KOPT-K1 (cell line): ENCODE results near the gene HIKESHI.
"Not testable (repeated sequence)": the region's sequence is repeated elsewhere in the genome, so short reads cannot be mapped to it uniquely, and the experiment has no call there.

Source experiments
- H3K27ac ChIP-seq: fragments of 200-600 bp; sonication (generic); 2 replicates; pipeline ENCODE4 v1.5.1; 2016; ENCODE audit warnings: antibody characterized with exemption, mild to moderate bottlenecking, low read depth, low read length; ENCODE audit not compliant: poor library complexity, severe bottlenecking
- H3K36me3 ChIP-seq: fragments of 200-600 bp; sonication (generic); 2 replicates; pipeline ENCODE4 v1.5.1; 2017; ENCODE audit warnings: antibody characterized with exemption, mild to moderate bottlenecking, low read length, moderate library complexity; ENCODE audit not compliant: insufficient read depth
- H3K9me3 ChIP-seq: fragments of 200-600 bp; sonication (generic); 2 replicates; pipeline ENCODE4 v1.5.1; 2017; ENCODE audit warnings: antibody characterized with exemption, low read length, mild to moderate bottlenecking; ENCODE audit not compliant: insufficient read depth, poor library complexity, severe bottlenecking

Gene HIKESHI

DNA sequence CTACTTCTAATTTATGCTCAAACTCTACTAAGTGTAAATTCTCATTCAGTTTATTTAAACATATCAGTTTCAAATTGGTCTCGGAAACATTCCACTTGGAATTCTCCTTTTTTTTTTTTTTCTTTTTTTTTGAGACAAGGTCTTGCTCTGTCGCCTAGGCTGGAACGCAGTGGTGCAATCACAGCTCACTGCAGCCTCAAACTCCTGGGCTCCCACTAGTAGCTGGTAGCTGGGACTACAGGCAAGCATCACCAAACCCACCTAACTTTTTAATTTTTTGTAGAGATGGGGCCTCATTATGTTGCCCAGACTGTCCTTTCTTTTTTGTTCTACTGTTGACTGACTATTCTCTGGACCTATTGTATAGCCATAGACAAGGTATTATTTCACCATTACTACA is 39.3 kb downstream of the HIKESHI start:
- peaks cover 38% of the 10 kb centered on the region for H3K36me3 ChIP-seq
- H3K9me3 ChIP-seq = no peaks in the 10 kb centered on the region
- H3K27ac ChIP-seq = no peak overlapping the region

DNA sequence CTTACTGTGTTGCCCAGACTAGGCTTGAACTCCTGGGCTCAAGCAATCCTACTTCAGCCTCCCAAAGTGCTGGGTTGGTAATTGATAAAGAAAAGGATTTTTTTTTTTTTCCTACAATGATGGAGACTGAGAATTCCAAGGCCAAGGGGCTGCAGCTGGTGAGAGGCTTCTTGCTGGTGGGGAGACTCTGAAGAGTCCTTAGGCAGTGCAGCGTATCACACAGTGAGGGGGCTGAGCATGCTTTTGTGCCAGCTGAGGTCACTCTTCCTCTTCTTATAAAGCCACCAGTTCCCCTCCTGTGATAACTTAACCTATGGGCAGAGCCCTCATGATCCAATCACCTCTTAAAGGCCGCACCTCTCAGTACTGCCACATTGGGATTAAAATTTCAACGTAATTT is 44.5 kb downstream of the HIKESHI start:
- Histone ChIP-seq H3K36me3 (peaks cover 19% of the 10 kb centered on the region), H3K9me3 (no peaks in the 10 kb centered on the region), H3K27ac (no peak overlapping the region)

DNA sequence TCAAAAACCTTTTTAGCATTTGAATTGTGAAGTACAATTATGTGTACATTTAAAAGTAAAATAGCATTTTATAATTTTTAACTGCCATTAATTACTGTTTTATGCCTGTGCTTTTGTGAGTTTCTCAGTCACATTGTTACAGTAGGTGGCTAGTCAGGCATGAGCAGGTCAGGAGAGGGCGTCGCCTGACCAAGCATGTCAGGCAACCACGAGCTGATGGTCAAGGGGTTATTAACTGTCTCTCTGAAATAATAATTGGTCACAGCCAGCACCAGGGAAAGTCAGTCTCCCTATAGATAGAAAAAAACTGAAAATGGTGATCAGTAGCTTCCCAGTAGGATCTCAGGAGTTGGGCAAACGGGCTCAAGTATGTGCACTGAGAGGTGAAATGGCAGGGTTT is 53.2 kb downstream of the HIKESHI start:
- H3K27ac ChIP-seq = no peak overlapping the region
- no peaks in the 10 kb centered on the region for H3K9me3 ChIP-seq
- H3K36me3 ChIP-seq = no peaks in the 10 kb centered on the region

DNA sequence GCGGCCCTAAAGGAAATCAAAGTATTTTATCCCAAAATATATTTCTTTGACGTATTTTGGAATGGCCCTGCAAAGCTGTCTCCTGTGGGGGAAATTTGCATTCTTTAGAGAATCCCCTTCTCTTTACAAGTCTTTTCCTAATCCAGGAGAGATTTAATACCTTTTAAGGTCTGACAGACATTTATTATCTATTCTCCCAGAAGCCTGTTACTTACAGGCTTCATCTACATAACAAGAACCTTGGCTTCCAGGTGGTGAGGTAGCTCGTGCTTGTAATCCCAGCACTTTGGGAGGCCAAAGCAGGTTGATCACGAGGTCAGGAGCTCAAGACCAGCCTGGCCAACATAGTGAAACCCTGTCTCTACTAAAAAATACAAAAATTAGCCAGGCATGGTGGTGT is 55.4 kb downstream of the HIKESHI start:
- H3K36me3 ChIP-seq, H3K9me3 ChIP-seq, H3K27ac ChIP-seq: not testable (repeated sequence)

DNA sequence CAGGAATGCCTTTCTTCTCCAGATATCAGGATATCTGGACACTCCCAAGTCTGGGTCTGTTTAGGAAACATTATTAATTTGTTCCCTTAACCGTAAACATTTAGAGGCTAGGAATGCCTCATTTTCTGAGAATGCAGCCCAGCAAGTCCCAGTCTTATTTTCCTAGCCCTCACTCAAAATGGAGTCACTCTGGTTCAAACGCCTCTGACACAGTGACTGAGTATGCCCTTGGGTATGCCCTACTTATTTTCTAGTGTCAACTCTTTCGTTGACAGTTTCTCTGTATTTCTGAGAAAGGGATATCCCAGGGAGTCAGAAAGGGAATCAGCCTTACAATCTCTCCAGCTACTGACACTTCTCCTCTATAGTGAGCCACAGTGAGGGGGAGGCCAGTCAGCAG is 56.7 kb downstream of the HIKESHI start:
- no peak overlapping the region for H3K27ac ChIP-seq
- H3K9me3 ChIP-seq = peaks cover 3% of the 10 kb centered on the region
- H3K36me3 ChIP-seq = no peaks in the 10 kb centered on the region

DNA sequence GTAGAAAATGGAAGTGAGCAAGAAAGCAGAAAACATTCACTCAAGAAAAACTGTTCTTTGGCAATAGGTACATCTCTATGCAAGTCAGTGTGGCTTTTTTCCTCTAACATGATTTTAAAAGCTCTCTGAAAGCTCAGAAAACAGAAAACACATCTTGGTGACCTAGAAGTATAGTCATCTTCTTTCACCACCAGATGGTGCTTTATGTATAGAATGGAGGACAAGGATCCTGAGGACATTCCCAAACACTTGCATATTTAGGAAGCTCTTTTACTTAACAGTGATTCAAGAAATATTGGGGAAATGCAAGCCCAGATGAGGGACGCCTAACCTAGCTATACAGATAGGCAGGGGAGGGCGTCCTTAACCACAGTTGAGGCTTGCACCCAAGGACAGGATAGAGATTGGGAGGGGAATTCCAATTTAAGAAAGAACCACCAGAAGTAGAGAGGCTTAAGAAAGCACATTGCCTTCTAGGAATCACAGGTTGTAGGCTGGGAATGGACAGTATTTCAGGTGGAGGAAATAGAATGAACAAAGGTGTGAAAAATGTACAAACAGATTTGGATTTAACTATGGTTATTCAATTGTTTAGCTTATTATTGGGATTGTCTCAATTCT is 58.8 kb downstream of the HIKESHI start:
- no peak overlapping the region for H3K27ac ChIP-seq

DNA sequence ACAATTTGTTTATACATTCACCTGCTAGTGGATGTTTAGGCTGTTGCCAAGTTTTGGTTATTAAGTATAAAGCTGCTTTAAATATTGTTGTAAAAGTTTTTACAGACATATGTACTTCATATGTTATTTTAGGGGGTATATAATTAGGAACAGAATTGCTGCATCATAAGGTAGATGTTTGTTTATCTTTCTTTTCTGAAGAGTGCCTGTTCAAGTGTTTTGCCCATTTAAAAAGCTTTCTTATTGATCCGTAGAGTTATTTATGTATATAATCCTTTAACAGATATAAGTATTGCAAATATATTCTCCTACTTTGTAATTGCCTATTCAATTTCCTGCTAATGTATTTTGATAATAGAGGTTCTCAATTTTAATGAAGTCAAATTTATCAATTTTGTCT is 61.4 kb downstream of the HIKESHI start:
- Histone ChIP-seq H3K27ac (no peak overlapping the region), H3K9me3 (peaks cover 8% of the 10 kb centered on the region), H3K36me3 (no peaks in the 10 kb centered on the region)

More for the DNA sequence above, 58.8 kb downstream of the HIKESHI start:
- Histone ChIP-seq H3K9me3 (peaks cover 8% of the 10 kb centered on the region), H3K36me3 (no peaks in the 10 kb centered on the region)

DNA sequence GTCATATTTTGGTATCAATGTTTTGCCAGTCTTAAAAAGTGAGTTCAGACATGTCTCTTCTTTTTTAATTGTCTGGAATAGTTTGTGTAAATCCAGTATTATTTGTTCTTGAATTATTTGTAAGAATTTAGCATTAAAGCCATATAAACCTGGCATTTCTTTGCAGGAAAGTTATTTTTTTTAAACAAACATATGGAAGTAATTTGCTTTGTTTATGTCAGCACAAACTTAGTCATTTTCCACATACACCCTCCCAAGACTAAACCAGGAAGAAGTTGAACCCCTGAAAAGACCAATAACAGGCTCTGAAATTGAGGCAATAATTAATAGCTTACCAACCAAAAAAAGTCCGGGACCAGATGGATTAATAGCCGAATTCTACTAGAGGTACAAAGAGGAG is 63.5 kb downstream of the HIKESHI start:
- H3K9me3 ChIP-seq = peaks cover 8% of the 10 kb centered on the region
- H3K27ac ChIP-seq = no peak overlapping the region

DNA sequence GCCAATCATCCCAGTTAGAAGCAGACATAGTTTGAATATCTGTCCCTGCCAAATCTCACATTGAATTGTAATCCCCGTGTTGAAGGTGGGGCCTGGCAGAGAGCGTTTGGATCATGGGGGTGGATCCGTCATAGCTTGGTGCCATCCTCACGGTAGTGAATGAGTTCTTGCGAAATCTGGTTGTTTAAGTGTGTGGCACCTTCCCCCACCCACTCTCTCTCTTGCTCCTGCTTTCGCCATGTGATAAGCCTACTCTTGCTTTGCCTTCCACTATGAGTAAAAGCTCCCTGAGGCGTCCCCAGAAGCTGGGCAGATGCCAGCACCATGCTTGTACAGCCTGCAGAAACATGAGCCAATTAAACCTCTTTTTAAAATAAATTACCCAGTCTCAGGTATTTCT is 67.6 kb downstream of the HIKESHI start:
- H3K9me3 ChIP-seq = no peaks in the 10 kb centered on the region
- no peaks in the 10 kb centered on the region for H3K36me3 ChIP-seq
- no peak overlapping the region for H3K27ac ChIP-seq

More for the DNA sequence above, 63.5 kb downstream of the HIKESHI start:
- no peaks in the 10 kb centered on the region for H3K36me3 ChIP-seq

DNA sequence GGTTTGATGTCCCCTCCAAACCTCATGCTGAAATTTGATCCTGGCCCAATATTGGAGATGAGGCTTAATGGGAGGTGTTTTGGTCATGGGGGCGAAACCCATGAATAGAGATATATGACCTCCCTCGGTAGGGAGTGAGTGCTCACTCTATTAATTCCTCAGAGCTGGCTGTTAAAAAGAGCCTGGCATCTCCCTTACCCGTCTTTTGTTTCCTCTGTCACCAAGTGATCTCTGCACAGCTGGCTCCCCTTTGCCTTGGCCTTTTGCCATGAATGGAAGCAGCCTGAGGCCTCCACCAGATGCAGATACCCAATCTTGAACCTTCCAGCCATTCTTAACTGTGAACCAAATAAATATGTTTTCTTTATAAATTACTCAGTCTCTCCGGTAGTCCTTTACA is 68.1 kb downstream of the HIKESHI start:
- H3K36me3 ChIP-seq = no peaks in the 10 kb centered on the region
- no peak overlapping the region for H3K27ac ChIP-seq
- no peaks in the 10 kb centered on the region for H3K9me3 ChIP-seq

DNA sequence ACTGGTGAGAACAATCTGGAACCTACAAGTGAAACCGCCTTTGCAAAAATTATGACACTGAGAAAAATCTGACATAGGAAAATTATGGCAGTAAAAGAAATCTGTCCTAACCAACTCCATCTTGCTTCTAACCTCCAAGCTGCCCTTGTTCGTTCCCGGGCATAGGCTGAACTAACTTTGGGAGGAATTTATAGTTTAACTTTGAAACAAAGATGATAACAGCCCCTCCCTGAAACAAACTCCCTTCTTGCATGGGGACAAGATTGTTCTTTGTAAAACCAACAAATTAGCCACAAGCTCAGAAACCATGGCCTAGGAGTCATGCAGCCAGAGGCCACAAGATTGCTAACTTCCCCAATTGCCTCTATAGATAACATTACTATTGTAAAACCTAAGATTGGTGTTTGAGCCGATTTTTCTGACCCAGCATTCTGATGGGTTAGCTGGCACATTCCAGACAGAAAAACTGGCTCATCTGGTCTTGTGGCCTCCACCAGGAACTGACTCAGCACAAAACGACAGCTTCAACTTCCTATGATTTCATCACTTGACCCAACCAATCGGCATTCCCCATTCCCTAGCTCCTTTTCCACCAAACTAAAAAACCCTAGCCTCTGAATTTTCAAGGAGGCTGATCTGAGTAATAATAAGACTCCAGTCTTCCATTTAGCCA is 69.0 kb downstream of the HIKESHI start:
- H3K9me3 ChIP-seq = no peaks in the 10 kb centered on the region
- no peaks in the 10 kb centered on the region for H3K36me3 ChIP-seq
- H3K27ac ChIP-seq = no peak overlapping the region

DNA sequence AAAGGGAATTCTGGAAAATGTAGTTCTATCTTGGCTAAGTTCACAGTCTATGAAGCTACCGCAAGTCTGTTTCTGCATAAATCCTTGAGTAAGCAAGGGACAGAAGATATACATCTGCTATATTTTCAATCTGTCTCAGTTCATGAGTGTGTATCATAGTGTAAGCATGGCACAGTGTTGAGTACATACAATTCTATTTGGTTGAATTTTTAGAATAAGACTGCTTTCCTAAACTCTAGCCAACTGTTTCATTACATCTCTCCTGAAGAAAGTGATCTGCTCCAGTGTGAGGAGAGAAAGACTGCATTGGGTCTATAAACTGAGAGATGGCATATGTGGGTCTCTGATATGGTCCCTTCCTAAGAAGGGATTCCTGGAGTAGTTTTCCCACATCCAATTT is 70.0 kb downstream of the HIKESHI start:
- Histone ChIP-seq H3K9me3 (no peaks in the 10 kb centered on the region), H3K27ac (no peak overlapping the region), H3K36me3 (no peaks in the 10 kb centered on the region)

DNA sequence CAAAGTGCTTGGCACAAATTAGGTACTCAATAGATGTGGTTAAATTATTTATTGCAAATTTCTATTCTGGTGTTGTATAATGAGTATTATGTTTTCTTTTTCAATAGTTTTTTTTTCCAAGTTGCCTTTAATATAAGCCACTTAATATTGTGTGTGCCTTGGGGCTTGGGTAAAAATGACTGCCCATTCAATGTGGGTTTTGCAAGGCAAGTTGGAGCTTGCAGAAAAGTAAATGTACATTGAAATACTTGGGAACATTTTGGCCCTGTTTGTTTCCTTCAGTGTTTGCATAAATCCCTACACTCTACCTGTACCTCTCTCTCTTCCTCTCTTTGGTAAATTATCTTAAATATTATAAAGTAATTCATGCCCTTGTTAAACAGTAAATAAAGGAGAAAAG is 70.5 kb downstream of the HIKESHI start:
- Histone ChIP-seq H3K9me3 (no peaks in the 10 kb centered on the region), H3K36me3 (no peaks in the 10 kb centered on the region), H3K27ac (no peak overlapping the region)

DNA sequence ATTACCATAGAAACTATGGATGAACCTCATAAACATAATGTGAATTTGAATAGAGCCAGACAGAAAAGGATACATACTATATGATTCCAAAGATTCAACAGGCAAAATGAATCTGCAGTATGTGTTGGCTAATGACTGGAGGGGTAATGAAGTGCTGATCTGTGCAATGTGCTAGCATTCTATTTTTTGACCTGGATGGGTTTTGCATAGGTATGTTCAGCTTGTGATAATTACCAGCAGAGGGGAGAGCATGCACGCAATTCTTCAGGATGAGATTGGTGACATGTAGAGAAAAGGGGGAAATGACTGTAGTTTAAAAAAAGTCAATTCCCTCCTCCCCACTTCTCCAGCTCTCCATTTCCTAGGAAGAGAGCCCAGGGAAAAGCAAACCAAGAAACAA is 72.0 kb downstream of the HIKESHI start:
- Histone ChIP-seq H3K27ac (no peak overlapping the region), H3K36me3 (no peaks in the 10 kb centered on the region), H3K9me3 (no peaks in the 10 kb centered on the region)

DNA sequence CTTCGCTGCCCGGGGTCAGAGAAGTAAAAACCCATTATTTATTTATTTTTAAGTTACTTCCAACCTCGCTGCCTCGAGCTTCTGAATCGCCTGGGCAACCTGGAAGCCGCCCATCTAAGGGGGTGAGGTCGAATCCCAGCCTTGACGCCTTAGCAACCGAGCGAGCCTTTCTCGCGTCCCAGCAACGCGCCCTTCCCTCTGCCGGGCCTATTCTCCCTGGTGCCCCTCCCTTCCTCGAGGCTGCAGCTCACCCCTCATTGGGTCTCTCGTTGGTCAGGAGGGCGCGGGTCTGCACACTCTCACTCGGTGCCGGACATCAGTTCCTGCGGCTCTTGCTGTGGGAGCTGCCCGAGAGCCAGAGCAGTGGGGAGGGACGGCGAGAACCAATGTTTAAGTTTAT is 72.5 kb downstream of the HIKESHI start, which contains the start of gene CCDC81:
TSS of gene CCDC81 (plus strand) at position 302 of the 400 bp plus-strand sequence. CDS start 277 bp downstream, outside the sequence.
- Histone ChIP-seq H3K36me3 (no peaks in the 10 kb centered on the region), H3K9me3 (no peaks in the 10 kb centered on the region), H3K27ac (no peak within 1 kb of the TSS)

DNA sequence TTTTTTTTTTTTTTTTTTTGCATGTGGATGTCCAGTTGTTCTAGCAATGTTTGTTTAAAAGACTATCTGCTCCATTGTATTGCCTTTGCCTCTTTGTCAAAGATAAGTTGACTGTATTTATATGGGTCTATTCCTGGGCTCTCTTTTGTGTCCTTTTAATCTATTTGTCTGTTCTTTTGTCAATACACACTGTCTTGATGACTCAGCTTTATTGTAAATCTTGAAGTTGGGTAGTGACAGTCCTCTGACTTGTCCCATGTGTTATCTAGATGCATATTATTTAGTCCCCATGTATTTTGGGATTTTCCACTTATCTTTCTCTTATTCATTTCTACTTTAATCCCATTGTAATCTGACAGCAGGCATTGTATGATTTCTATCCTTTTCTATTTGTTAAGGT is 75.9 kb downstream of the HIKESHI start:
- H3K27ac ChIP-seq = no peak overlapping the region
- H3K36me3 ChIP-seq = no peaks in the 10 kb centered on the region
- no peaks in the 10 kb centered on the region for H3K9me3 ChIP-seq
